ENCODE results near the gene CD274. TPM values are rescaled to one million over a fixed set of nuclear protein-coding genes. Genes with fewer than 3 reads are reported as not detected.

Gene CD274
- total and polyA plus RNA-seq, 2 experiments from 2014 or later, result not detected

- Histone ChIP-seq H3K4me1 (ENCODE audit: insufficient read depth) (peaks cover 14% of the 10 kb centered on the region), H3K27ac (ENCODE audit: low read depth) (peak within 1 kb of the TSS; percentile 92), H3K4me3 (peak within 1 kb of the TSS; percentile 66), H2AFZ (peak within 1 kb of the TSS; percentile 99), H3F3A (replicated peaks; ENCODE audit: low read depth) (0 out of 2 replicates have a peak, but pooled peaks cover 5% of the 10 kb centered on the region), H3K79me2 (replicated peaks; ENCODE audit: insufficient read depth) (no peaks in the 10 kb centered on the region; the same call in 1 of the 2 replicates), H3K36me3 (ENCODE audit: insufficient read depth) (peaks cover 7% of the 10 kb centered on the region), H3K9me2 (ENCODE audit: insufficient read depth) (no peaks in the 10 kb centered on the region), H4K20me1 (replicated peaks; ENCODE audit: insufficient read depth) (no peaks in the 10 kb centered on the region), H3K4me2 (peak within 1 kb of the TSS; percentile 89), H3K27me3 (ENCODE audit: insufficient read depth) (no peaks in the 10 kb centered on the region)
- H3K27ac Mint-ChIP-seq, result peak within 1 kb of the TSS; percentile 94
- H3K4me3 Mint-ChIP-seq, result peak within 1 kb of the TSS; percentile 94
- peaks cover 5% of the 10 kb centered on the region for H3K27me3 Mint-ChIP-seq (ENCODE audit: insufficient read depth, low read depth, poor library complexity)
- H3K36me3 Mint-ChIP-seq (ENCODE audit: low read depth), result peaks cover 40% of the 10 kb centered on the region
- DNase-seq (ENCODE audit: low spot score) (peak; percentile 97), ATAC-seq (peak; percentile 97)
- peaks cover 32% of the 10 kb centered on the region for H3K9me3 Mint-ChIP-seq
- peaks cover 18% of the 10 kb centered on the region for H3K4me1 Mint-ChIP-seq
- TF ChIP-seq POLR2AphosphoS5 (IDR thresholded peaks at IDR 0.05; ENCODE audit: low read depth) (peak; percentile 94), CTCF (conservative IDR thresholded peaks at IDR 0.05; ENCODE audit: low read depth in 2 of 2) (peak; percentile 19 to 27; a peak in 2 of 4 replicates), CREB1 (CRISPR knock-in tag; IDR thresholded peaks at IDR 0.05; ENCODE audit: low read depth) (peak; percentile 68), JUNB (IDR thresholded peaks at IDR 0.05; ENCODE audit: unreplicated experiment) (no peak), ZNF331 (CRISPR knock-in tag; IDR thresholded peaks at IDR 0.05; ENCODE audit: low read depth) (no peak)
- TF ChIP-seq, protein P1, sequence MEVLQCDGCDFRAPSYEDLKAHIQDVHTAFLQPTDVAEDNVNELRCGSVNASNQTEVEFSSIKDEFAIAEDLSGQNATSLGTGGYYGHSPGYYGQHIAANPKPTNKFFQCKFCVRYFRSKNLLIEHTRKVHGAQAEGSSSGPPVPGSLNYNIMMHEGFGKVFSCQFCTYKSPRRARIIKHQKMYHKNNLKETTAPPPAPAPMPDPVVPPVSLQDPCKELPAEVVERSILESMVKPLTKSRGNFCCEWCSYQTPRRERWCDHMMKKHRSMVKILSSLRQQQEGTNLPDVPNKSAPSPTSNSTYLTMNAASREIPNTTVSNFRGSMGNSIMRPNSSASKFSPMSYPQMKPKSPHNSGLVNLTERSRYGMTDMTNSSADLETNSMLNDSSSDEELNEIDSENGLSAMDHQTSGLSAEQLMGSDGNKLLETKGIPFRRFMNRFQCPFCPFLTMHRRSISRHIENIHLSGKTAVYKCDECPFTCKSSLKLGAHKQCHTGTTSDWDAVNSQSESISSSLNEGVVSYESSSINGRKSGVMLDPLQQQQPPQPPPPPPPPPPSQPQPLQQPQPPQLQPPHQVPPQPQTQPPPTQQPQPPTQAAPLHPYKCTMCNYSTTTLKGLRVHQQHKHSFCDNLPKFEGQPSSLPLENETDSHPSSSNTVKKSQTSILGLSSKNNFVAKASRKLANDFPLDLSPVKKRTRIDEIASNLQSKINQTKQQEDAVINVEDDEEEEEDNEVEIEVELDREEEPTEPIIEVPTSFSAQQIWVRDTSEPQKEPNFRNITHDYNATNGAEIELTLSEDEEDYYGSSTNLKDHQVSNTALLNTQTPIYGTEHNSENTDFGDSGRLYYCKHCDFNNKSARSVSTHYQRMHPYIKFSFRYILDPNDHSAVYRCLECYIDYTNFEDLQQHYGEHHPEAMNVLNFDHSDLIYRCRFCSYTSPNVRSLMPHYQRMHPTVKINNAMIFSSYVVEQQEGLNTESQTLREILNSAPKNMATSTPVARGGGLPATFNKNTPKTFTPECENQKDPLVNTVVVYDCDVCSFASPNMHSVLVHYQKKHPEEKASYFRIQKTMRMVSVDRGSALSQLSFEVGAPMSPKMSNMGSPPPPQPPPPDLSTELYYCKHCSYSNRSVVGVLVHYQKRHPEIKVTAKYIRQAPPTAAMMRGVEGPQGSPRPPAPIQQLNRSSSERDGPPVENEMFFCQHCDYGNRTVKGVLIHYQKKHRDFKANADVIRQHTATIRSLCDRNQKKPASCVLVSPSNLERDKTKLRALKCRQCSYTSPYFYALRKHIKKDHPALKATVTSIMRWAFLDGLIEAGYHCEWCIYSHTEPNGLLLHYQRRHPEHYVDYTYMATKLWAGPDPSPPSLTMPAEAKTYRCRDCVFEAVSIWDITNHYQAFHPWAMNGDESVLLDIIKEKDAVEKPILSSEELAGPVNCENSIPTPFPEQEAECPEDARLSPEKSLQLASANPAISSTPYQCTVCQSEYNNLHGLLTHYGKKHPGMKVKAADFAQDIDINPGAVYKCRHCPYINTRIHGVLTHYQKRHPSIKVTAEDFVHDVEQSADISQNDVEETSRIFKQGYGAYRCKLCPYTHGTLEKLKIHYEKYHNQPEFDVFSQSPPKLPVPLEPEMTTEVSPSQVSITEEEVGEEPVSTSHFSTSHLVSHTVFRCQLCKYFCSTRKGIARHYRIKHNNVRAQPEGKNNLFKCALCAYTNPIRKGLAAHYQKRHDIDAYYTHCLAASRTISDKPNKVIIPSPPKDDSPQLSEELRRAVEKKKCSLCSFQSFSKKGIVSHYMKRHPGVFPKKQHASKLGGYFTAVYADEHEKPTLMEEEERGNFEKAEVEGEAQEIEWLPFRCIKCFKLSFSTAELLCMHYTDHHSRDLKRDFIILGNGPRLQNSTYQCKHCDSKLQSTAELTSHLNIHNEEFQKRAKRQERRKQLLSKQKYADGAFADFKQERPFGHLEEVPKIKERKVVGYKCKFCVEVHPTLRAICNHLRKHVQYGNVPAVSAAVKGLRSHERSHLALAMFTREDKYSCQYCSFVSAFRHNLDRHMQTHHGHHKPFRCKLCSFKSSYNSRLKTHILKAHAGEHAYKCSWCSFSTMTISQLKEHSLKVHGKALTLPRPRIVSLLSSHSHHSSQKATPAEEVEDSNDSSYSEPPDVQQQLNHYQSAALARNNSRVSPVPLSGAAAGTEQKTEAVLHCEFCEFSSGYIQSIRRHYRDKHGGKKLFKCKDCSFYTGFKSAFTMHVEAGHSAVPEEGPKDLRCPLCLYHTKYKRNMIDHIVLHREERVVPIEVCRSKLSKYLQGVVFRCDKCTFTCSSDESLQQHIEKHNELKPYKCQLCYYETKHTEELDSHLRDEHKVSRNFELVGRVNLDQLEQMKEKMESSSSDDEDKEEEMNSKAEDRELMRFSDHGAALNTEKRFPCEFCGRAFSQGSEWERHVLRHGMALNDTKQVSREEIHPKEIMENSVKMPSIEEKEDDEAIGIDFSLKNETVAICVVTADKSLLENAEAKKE (CRISPR knock-in tag; IDR thresholded peaks at IDR 0.05), result no peak
- TF ChIP-seq, protein P2, sequence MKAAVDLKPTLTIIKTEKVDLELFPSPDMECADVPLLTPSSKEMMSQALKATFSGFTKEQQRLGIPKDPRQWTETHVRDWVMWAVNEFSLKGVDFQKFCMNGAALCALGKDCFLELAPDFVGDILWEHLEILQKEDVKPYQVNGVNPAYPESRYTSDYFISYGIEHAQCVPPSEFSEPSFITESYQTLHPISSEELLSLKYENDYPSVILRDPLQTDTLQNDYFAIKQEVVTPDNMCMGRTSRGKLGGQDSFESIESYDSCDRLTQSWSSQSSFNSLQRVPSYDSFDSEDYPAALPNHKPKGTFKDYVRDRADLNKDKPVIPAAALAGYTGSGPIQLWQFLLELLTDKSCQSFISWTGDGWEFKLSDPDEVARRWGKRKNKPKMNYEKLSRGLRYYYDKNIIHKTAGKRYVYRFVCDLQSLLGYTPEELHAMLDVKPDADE (IDR thresholded peaks at IDR 0.05), result peak; percentile 51; the same call in 1 of the 2 replicates
Observed at GRCh38 chr9:5437254-5438216, 12.8 kb upstream of the CD274 start, which contains the start of gene PLGRKT. TSS of gene PLGRKT (minus strand) at chr9:5437925. CDS start at chr9:5431977, 5,948 bp downstream.
